ENCODE results near the gene JPH3. TPM values are rescaled to one million over a fixed set of nuclear protein-coding genes. Genes with fewer than 3 reads are reported as not detected.

JPH3 gene
- polyA plus RNA-seq, 1 experiment, result not detected

DNA sequence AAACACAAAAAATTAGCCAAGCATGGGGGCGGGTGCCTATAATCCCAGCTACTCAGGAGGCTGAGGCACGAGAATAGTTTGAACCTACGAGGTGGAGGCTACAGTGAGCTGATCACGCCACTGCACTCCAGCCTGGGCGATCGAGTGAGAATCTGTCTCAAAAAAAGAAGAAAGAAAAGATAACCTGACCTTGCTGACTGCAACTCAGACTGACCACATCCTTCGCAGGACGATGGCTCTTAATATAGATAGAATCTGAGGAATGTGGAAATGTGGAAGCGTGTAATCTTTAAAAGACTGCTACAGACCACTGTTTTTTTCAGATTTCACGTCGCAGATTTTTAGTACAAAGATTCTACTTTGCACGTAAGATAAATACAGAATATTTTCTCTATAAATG lies 125.7 kb downstream of the JPH3 start:
- Histone ChIP-seq H3K4me3 (ENCODE audit: low read depth, low read length) (no peak overlapping the region), H3K36me3 (ENCODE audit: control insufficient read depth, insufficient read depth, low read length) (0 out of 2 replicates have a peak, but pooled peaks cover 1% of the 10 kb centered on the region), H3K27me3 (ENCODE audit: control insufficient read depth, insufficient read depth, low read length) (no peaks in the 10 kb centered on the region)
- CTCF ChIA-PET, result interaction anchor here (0.6 kb wide), 1 partner anchor 102 kb away, joined by 3 read pairs; no protein-coding TSS in a partner anchor
- TF ChIP-seq, protein P1, sequence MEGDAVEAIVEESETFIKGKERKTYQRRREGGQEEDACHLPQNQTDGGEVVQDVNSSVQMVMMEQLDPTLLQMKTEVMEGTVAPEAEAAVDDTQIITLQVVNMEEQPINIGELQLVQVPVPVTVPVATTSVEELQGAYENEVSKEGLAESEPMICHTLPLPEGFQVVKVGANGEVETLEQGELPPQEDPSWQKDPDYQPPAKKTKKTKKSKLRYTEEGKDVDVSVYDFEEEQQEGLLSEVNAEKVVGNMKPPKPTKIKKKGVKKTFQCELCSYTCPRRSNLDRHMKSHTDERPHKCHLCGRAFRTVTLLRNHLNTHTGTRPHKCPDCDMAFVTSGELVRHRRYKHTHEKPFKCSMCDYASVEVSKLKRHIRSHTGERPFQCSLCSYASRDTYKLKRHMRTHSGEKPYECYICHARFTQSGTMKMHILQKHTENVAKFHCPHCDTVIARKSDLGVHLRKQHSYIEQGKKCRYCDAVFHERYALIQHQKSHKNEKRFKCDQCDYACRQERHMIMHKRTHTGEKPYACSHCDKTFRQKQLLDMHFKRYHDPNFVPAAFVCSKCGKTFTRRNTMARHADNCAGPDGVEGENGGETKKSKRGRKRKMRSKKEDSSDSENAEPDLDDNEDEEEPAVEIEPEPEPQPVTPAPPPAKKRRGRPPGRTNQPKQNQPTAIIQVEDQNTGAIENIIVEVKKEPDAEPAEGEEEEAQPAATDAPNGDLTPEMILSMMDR (IDR thresholded peaks at IDR 0.05; ENCODE audit: insufficient read depth, low read depth, low read length), result no peak
- DNase-seq (ENCODE audit: low read depth), result no peak
- POLR2A ChIA-PET, result no interaction called here

DNA sequence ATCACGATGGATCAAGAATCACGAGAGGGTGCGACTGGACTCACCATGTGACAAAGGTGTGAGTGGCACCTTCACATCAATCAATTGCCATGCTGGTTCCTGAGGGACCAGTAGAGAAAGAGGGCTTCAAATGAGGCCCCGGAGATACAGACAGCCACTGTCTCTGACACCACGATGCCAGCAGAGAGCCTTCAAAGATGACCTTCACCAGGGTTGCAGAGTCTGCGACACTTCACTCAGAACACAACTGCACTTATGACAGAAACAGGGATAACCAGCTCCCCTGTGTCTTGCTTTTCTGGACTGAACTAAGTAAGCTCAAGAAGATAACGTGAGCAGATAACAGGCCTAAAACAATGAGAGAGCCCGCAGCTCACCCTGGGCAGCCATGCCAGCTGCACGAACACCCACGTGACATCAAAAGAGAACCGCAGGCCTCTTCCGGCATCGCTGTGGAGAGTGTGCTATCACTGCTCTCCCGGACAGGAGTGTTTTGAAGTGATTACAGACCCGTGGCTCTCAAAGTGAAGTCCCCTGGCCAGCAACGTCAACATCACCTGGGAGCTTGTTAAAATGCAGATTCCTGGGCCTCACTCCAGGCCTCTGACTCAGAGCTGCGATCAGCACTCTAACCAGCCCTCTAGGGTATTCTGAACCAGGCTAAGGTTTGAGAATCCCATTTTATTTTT lies 127.1 kb downstream of the JPH3 start:
- no peaks in the 10 kb centered on the region for H3K27me3 ChIP-seq (ENCODE audit: control insufficient read depth, insufficient read depth, low read length)
- TF ChIP-seq, protein P1 (IDR thresholded peaks at IDR 0.05; ENCODE audit: insufficient read depth, low read depth, low read length), result no peak
- 0 out of 2 replicates have a peak, but pooled peaks cover 1% of the 10 kb centered on the region for H3K36me3 ChIP-seq (ENCODE audit: control insufficient read depth, insufficient read depth, low read length)
- ChIA-PET POLR2A (no interaction called here), CTCF (interaction anchor here (0.6 to 0.7 kb wide), 2 partner anchors 378 to 1228 kb away, joined by 3 read pairs; no protein-coding TSS in a partner anchor)
- DNase-seq (ENCODE audit: low read depth), result no peak
- no peak overlapping the region for H3K4me3 ChIP-seq (ENCODE audit: low read depth, low read length)

DNA sequence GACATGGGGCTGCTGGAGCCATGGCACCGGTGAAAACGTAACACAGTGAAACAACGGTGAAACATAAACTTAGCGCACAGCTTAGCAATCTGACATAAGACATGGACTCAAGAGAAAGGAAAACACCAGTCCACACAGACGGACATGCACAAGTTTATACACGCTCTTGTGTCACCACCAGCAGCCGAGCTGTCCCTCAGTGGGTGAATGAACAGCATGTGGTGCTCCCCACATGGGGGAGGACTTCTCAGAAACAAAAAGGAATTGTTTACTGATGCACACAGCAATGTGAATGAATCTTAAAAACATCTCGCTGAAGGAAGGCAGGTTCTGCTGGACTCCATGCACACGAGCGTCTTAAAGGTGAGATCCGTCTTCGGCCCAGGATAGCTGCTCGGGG lies 129.3 kb downstream of the JPH3 start:
- POLR2A ChIA-PET, result no interaction called here
- no peak overlapping the region for H3K4me3 ChIP-seq (ENCODE audit: low read depth, low read length)

DNA sequence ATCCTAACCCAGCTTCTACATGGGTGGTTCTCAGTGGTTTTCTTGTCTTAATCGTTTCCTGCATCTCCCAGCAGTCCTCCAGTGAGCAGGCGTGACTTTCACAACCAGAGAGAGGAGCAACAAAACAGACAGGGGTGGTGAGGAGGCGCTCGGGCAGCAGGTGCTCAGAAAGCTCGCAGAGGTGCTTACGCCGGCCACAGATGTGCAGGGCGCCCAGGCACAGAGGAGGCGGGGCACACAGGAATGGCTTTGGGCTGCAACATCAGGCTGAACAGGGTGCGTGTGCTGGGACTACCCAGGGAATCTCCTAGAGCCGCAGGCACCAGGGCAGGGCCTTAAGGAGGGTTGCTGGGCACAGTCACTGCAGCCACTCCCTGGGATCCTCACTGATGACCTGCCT lies 130.9 kb downstream of the JPH3 start:
- POLR2A ChIA-PET, result no interaction called here
- TF ChIP-seq, protein P1 (IDR thresholded peaks at IDR 0.05; ENCODE audit: insufficient read depth, low read depth, low read length), result no peak
- Histone ChIP-seq H3K27me3 (ENCODE audit: control insufficient read depth, insufficient read depth, low read length) (no peaks in the 10 kb centered on the region), H3K4me3 (ENCODE audit: low read depth, low read length) (no peak overlapping the region), H3K36me3 (ENCODE audit: control insufficient read depth, insufficient read depth, low read length) (0 out of 2 replicates have a peak, but pooled peaks cover 1% of the 10 kb centered on the region)
- CTCF ChIA-PET, result interaction anchor here (0.8 kb wide), 1 partner anchor 8 kb away, joined by 3 read pairs; no protein-coding TSS in a partner anchor
- DNase-seq (ENCODE audit: low read depth), result no peak

More for the DNA sequence above, 129.3 kb downstream of the JPH3 start:
- DNase-seq (ENCODE audit: low read depth), result no peak
- Histone ChIP-seq H3K36me3 (ENCODE audit: control insufficient read depth, insufficient read depth, low read length) (0 out of 2 replicates have a peak, but pooled peaks cover 1% of the 10 kb centered on the region), H3K27me3 (ENCODE audit: control insufficient read depth, insufficient read depth, low read length) (no peaks in the 10 kb centered on the region)
- TF ChIP-seq, protein P1 (IDR thresholded peaks at IDR 0.05; ENCODE audit: insufficient read depth, low read depth, low read length), result no peak
- CTCF ChIA-PET, result no interaction called here

DNA sequence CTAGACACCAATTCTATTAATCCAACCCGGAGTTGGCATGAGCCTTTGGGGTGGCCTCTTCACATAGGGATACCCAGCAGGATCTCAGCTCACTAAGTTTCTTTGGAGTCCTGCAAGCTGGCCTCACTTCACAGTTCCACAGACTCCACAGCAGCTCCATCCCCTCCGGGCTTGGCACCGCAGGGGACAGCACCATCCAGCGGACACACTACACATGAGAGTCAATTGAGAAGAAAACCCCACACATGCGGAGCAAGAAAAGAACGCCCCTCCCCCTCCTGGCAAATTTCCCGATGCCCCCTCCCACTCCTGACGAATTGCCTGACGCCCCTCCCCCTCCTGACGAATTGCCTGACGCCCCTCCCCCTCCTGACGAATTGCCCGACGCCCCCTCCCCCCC lies 132.3 kb downstream of the JPH3 start:
- POLR2A ChIA-PET, result no interaction called here
- no peak for DNase-seq (ENCODE audit: low read depth)
- CTCF ChIA-PET, result interaction anchor here (1.5 kb wide), 1 partner anchor 29 kb away, joined by 3 read pairs; no protein-coding TSS in a partner anchor
- Histone ChIP-seq H3K36me3 (ENCODE audit: control insufficient read depth, insufficient read depth, low read length) (no peaks in the 10 kb centered on the region), H3K4me3 (ENCODE audit: low read depth, low read length) (no peak overlapping the region), H3K27me3 (ENCODE audit: control insufficient read depth, insufficient read depth, low read length) (no peaks in the 10 kb centered on the region)
- TF ChIP-seq, protein P1 (IDR thresholded peaks at IDR 0.05; ENCODE audit: insufficient read depth, low read depth, low read length), result no peak

Measured in BJ (cell line).